Activated CD4-positive, alpha-beta T cell treated with anti-CD3 and anti-CD28 coated beads, Interleukin-2, amount 50 U/mL, for 16 hours (primary cell): ENCODE measurements around the gene ASTN1.
A peak's percentile ranks its signal among the peaks of the same experiment; 100 is the strongest.

Source experiments
- DNase-seq: peaks from one replicate; pipeline ENCODE4 v3.0.0-alpha.2; 2020

ASTN1 gene

GRCh38 chr1:176976771-176977170 lies 187.7 kb downstream of the ASTN1 start:
- DNase-seq: no peak

GRCh38 chr1:176976225-176976624 lies 188.3 kb downstream of the ASTN1 start:
- DNase-seq: no peak

GRCh38 chr1:176964687-176965086 lies 199.8 kb downstream of the ASTN1 start:
- DNase-seq: no peak

- no peak for DNase-seq
These were observed 201.3 kb downstream of the ASTN1 start for GRCh38 chr1:176963181-176963580.

- no peak for DNase-seq
These were observed 202.8 kb downstream of the ASTN1 start for GRCh38 chr1:176961678-176962077.

GRCh38 chr1:176959191-176959820 lies 205.2 kb downstream of the ASTN1 start:
- DNase-seq: no peak

- no peak for DNase-seq
These were observed 206.9 kb downstream of the ASTN1 start for GRCh38 chr1:176957603-176958002.

- no peak for DNase-seq
These were observed 210.3 kb downstream of the ASTN1 start for GRCh38 chr1:176954242-176954641.

GRCh38 chr1:176950736-176951324 lies 213.7 kb downstream of the ASTN1 start:
- no peak for DNase-seq

GRCh38 chr1:176949033-176949662 lies 215.4 kb downstream of the ASTN1 start:
- peak; percentile 46 for DNase-seq

- no peak for DNase-seq
These were observed 219.9 kb downstream of the ASTN1 start for GRCh38 chr1:176944606-176945005.

GRCh38 chr1:176943783-176944182 lies 220.7 kb downstream of the ASTN1 start:
- DNase-seq: no peak

GRCh38 chr1:176942346-176942745 lies 222.2 kb downstream of the ASTN1 start:
- no peak for DNase-seq

- no peak for DNase-seq
These were observed 224.5 kb downstream of the ASTN1 start for GRCh38 chr1:176939993-176940392.

- DNase-seq: no peak
These were observed 226.1 kb downstream of the ASTN1 start for GRCh38 chr1:176938375-176938774.

- no peak for DNase-seq
These were observed 230.1 kb downstream of the ASTN1 start for GRCh38 chr1:176934370-176934769.

GRCh38 chr1:176932114-176933104 lies 232.1 kb downstream of the ASTN1 start:
- DNase-seq: no peak

- DNase-seq: no peak
These were observed 233.0 kb downstream of the ASTN1 start for GRCh38 chr1:176931526-176931925.

GRCh38 chr1:176926330-176927086 lies 238.0 kb downstream of the ASTN1 start:
- DNase-seq: no peak

GRCh38 chr1:176925223-176925622 lies 239.3 kb downstream of the ASTN1 start:
- DNase-seq: no peak

GRCh38 chr1:176923283-176923682 lies 241.2 kb downstream of the ASTN1 start:
- no peak for DNase-seq
